Right forelimb (tissue), 1 donor: ENCODE measurements around the gene CCDC141.

Experiments used
- DNase-seq: peaks from one replicate; pipeline ENCODE4 v3.0.0-alpha.2; 2018

The CCDC141 gene

DNA sequence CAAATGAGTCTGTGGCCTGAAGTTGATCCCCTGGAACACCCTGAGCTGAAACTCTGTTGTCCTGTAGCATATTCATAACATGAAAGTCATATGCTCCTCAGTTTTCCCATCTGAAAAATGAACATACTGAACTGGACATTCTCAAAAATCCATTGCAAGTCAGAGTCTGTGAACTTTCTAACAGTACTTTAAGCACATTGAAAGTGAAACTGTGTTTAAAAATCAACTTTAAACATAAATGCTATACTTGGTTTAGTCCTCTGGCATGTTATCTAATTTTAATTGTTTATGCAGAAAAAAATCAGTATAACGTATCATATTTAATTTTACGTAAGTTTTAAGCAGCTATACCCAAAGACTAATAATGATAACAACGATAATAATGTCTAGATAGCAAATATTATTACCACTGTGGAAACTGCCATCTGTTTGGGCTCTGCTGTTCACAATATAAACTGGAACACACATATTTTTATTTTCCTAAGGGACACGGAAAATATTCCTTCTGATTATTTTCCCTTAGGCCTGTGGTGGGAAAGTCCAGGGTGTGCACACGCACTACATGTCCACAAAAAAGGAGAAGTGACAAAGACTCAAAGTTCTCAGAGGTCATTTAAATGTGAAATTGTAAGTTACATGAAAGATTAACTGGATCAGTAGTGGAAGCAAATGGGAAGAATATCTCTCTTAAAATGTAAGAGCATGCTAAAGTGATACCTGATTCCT lies 186.6 kb downstream of the CCDC141 start:
- no peak for DNase-seq

DNA sequence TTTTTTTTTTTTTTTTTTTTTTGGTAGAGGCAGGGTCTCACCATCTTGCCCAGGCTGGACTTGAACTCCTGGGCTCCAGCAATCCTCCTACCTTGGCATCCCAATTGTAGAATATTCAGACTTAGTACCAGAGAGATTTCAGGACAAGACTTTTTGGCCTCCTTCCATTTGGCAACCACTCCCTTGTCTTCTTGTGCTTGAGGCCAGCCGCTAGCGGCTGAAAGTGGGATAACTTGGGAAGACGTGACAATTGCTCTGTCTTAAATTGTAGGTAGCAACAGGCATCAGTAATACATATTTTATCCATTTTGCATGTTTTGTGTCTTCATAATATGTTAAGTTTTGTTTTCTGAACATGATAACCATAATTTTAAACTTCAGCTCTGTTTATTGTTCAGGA lies 189.4 kb downstream of the CCDC141 start:
- DNase-seq = no peak

DNA sequence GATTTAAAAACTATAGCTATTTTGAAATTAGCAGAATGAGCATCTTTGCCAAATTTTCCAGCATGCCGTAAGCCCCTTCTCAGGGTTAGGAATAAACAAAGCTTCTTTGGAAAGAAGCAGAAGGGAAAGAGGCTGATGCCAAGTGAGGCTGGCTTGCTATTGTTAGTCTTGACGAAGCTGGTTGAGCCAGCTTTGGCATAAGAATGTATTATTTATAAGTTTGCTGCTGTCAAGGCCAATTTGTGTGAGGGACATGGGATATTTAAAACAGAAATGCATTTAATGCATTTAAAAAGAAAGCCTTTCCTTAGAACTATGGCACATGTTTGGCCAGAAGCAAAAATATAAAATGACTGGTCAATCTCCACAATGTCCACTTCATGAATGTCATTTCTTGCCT lies 190.2 kb downstream of the CCDC141 start:
- DNase-seq = no peak

DNA sequence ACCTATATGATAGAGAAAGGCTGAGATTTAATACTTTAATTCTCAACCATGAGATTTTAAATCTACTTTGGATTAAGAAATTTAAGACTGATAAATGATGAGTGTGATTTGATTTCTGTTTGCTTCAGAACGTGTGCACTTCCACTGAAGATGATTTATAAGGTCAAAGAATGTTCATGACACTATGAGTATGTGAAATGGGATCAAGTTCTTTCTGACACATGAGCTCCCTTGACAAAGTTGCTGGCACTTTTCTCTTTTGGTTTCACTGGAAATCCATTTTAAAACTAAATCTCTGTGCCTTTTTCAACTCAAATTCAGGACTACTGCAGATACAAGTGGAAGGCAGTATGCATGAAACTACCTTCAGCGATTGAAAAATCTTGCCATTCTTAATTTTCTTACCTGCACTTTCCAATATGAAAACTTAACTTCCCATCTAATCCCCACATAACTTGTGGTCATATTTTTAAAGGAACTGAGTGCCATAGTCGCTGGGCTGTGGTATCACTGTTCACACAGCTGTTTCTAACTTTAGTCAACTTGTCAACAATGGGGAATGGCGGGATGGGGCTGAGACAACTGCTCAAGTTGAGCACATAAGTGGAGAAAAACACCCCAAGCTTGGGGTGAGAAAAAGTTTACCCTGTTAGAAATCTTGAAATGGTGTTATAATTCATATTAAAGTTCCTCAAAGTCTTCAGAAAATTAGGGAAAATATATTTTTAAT lies 190.9 kb downstream of the CCDC141 start:
- DNase-seq = no peak

DNA sequence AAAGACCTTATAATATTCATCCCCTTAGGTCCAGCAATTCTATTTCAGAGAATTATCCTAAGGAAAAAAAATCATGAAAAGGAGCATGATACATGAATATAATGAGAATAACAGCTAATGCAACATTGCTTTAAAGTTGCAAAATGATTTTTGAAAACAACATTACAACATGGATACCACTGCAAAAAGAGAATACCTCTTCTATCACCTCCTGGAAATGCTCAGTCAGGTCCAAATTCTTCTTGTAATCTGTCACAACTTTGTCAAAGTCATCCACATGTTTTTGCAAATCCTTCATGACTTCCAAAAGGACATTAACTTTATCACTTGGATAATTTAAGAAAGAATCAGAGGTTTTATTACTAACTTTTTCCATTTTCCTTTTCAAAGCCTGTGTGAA lies 194.8 kb downstream of the CCDC141 start:
- no peak for DNase-seq

DNA sequence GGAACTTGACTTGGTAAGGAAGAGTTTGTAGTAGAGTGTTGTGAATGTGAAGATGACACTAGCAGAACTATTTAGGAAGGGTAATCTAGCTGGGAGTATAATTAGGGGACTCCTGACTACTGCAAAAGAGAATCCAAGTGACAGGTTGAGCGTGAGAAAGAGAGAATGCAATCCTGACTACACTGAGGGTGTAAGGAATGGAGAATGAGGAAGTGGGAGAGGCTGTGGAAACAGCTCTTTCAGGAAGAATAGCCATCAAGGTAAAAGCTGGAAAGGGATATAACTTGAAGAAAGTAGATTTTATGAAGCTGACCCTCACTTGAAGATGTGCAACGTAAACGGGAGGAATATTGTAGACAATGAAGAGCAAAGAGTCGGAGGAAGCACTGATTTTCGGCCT lies 201.6 kb downstream of the CCDC141 start:
- DNase-seq = no peak

DNA sequence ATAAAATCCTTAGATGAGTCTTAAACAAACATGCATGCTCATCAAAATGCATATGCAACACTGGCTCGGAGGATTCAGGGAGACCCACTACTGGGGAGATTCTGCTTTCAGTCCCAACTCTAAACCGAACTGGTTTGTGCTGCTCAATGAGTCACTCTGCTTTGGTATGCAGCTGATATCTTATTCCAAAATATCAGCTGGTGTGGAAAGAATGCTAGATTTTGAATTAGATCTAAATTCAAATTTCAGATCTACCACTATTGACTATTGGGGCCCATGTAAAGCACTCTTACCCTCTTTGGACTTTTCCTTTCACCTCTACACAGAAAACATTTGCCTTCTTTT lies 203.5 kb downstream of the CCDC141 start:
- no peak for DNase-seq

DNA sequence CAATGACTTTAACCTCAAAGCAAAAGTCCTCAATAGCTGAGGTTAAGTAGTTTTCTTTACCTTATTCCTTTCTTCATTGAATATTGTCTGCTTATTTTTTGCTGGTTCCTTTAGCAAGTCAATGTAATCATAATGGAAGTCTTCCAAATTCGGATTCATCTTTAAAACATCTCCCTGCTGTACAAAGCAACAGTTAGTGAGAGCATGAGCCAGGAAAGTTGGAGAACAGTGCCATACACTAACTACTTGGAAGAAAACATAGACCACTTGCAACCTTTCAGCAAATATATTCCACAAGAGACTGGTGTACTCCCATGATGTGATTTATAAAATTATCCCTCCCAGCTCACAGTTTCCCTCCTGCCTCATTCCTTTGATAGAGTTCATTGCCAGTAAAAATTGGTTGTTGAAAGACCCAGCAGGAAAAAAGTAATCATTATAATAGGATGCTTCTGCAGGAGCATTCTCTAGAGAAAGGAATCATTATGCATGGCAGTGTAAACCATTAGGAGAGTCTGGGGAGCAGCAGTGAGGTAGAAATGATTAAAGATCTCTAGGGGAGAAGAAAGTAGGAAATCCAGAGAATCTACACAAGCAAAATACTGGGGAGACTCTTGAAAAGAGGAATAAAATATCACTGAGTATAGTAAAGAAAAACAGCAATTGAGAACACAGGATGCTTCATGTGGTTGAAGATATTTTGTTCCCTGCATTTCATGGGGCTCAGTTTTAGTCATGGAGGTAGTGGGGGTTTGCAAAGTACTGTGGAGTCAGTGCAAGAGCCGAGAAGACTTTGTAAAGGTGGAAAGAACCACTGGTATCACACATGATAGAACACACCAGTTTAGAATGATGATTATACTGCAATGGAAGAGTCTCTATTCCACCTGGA lies 204.1 kb downstream of the CCDC141 start:
- DNase-seq = no peak

DNA sequence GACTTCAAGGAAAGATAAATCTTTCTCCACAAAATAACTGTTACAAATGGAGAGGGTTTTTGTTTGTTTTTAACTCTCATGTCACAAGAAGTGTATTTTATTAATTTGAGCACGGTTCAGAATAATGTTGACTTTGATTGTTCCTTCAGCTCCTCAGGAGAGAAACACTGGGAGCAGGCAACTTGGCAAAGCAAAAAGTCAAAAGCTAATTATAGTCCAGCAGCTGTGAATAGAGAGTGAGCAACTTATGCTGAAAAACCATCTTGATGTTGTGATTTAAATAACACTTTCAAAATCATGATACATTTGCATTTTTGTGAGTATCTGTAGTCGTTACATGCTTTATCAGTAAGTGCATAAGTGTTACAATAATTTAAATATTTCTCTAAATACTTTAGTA lies 205.2 kb downstream of the CCDC141 start:
- DNase-seq = no peak

DNA sequence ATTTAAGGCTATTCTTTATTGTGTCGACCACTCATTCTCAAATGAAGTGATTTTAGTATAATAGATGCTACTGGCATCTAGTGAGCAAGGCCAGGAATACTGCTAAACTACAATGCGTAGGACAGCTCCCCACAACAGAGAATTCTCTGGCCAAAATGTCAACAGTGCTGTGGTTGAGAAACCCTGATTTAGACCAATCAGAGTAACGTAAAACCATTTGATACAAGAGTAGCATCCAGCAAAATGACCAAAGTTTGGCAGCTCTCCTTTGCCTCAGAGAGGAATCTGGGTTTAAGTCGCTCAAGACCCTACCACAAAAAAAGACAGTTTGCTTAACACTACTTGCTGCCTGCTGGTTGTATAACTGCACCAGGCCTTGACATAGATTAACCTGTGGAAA lies 205.7 kb downstream of the CCDC141 start:
- DNase-seq = no peak

DNA sequence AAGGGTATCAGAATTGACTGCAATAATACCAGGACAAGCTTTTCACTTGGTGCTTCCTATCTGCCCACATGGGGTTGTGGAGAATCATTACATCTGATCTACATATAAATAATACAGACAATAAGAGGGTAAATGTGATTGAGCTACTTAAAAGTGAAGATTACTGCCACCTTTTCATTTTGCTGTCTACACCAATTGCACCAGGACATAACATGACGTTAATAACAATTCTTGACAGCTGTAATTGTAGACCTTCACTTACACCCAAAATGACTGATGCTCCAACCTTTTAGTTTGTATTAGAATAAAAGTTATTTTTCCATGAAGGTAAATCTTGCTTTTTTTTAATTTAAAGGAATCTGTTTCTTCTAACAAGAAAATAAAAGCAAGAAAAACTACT lies 206.2 kb downstream of the CCDC141 start:
- no peak for DNase-seq

DNA sequence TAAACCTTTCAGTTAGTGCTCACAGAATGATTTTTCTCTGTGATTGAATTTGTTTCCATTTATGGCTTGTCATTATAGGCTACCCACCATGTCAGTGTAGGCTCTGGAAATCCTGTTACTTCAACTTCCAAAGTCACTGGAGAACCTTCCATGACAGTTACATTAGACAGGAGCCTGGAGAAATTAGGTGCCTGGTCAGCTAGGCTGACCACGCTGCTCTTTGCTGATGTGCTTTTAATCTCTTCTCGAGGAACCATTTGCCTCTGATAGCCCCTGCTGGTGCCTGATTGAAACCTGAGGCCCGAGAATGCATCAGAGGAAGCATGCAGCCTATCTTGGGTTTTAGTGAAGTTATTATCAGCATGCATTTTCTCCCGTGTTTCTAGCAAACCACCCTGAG lies 213.1 kb downstream of the CCDC141 start:
- no peak for DNase-seq

DNA sequence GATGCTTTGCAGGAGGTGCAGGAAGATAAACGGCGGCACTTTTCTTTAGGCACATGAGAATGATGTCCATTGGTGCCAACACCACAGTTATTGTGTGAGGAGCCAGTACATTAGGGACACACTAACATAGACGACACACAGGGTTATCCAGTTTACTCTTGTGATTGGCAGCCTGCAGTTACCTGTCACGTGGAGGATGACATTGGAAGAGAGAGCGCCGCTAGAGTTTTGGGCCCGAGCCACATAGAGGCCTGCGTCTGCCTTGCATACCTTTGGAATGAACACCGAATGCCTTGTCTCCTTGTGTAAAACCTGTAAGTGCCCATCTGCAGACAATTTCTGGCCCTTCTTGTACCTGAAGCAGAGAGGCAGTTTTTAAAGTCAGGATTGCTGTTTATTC lies 215.9 kb downstream of the CCDC141 start:
- DNase-seq = no peak

DNA sequence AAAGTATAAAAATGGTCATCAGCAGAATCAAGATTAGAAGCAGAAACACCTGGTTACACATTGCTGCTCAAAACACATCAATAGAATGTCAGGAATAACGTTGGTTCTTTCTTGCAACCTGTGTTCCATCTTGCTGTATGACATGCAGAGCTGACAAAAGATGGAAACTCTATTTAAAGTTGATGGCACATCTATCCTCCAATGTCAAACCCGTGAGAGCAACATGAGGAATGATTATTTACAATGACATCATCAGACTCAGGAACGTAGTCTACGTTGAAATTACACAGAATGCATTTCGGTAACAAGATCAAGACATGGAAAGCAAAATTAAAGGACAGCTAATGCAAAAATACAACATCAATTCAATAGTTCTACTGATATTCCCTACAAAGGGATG lies 216.6 kb downstream of the CCDC141 start:
- no peak for DNase-seq

DNA sequence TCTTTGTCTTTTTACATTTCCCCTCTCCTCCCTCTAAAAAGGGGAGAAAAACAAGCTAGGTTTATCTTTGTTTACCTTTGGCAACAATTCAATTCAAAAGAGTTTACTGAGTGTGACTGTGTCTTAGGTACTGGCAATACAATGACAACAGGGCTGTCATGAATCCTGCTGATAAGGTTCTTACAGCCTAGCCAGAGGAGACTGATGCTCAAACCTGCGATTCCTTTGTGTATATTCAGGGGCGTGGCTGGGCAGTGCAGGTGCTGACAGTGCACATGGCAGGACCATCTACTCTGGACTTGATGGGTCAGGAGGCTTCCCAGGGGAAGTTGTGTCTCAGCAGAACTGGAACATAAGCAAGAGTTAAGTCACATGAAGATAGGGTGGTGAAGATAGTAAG lies 219.5 kb downstream of the CCDC141 start:
- DNase-seq = no peak

DNA sequence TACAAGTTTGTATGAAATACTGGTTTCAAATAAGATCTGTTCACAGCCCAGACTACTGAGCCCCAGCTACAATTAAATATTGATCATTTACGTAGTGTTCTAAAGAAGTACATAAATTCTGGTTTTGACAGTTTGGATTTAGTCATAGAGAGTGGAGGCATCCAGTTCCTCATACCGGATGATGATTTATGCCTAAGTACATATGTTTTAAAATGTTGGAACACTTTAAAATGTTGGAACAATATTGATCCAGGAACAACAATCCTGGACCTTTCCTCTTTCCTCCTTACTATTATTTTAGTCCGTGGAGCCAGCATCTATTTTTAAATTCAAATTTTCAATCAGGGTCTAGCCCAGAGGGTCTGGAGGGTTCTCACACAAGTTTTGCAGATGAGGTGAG lies 220.0 kb downstream of the CCDC141 start:
- DNase-seq = no peak

DNA sequence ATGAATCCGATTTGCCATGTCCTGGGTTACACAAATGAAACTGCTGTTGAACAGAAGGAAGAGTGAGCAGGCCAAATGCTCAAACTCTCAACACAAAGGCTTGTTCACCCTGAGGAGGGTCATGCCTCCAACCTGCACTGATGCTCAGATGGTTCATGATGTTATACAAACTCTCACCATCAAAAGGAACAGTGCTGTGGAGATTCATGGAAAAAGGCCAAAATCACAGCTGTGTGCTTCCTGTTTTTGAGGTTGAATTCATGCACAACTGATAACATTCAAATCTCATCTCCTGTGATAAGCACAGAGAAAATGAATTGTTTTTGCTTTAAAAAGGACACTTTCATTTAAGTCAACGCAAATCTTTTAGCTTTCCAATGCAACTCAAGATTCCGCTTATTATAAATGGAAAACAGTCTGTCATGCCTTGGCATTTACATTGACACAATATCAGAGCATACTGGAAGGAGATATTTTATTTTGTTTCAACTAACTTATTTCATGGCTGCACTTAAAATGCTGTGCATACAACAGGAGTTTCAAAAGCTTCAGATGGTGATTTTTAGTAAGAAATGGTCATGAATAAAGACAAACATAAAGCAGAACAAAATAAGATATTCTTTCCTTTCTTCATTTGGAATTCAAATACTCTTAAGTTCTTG lies 220.5 kb downstream of the CCDC141 start:
- no peak for DNase-seq

DNA sequence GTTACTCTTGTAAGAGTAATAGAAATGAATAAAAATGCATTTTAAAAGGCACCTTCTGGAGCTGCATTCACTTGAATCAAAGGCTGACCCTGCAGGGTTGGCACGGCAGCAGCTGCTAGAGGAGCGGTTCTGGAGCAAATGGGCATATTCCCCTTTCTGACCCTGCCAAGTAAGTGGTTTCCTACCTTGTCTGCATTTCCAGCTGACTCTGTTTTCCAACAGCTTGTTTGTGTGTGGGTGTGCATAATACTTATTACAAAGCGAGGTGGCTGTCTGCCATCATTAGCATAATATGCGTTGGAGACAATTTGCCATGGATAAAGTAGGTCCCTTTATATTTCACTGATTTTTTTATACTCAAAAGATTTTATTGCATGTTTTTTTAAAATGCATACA lies 221.5 kb downstream of the CCDC141 start:
- DNase-seq = no peak

DNA sequence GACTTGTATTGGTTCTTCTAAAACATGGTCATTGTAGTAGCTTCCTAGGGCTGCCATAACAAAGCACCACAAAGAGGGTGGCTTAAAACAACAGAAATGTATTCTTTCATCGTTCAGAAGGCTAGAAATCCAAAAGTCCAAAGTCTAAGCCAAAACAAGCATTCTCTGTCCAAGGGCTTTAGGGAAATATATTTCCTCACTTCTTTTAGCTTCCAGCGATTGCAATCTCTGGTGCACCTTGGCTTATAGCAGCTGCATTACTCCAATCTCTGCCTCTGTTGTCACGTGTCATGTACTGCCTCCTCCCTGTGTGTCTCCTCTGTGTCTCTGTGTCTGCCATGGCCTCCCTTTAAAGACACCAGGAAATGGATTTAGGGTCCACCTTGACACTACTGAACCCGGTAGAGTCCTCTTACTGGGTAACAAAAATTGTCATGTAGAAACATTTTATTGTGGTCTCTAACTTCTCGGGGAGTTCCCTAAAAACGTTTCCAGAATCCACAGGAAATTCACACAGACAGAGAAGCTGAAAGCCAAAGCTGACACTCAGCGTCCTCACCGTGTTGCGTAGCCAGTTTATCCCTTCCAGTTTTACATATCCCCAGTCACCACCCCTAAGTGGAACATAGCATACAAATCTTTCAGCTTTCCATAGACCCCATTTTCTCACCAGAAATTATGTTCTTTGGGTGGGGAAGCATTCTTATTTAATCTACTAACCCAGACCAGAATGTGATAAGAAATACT lies 222.0 kb downstream of the CCDC141 start:
- DNase-seq = no peak

DNA sequence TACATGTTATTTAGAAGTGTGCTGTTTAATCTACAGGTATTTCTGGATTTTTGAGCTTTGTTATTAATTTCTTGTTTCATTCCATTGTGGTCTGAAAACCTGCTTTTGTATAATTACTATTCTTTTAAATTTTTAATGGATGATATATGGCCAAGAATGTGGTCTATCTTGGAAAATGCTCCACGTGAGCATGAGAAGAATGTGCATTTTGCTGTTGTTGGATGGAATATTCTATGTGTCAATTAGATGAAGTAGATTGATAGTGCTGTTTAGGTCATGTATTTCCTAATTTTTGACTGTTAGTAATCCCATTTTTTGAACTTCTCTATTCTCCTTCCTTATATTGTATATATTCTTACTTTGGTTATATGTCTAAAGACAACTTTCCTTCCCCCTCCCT lies 222.8 kb downstream of the CCDC141 start:
- DNase-seq = no peak

DNA sequence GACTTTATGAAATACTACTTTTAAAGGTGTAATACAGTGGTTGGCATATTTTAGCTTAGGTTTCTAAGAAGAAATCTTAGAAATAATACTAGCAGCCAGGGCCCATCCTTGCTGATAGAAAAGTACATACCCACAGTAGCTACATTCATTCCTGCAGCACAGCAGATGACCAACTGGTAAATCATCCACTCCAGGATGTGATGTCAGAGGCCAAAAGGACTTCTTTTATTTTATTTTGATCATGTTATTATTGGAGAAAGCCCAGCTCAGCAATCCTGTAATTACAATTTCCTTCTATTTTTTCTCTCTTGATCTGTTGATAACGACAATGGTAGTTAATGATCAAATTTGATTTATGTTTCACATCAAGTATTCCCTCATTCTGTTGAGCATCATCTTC lies 224.8 kb downstream of the CCDC141 start:
- no peak for DNase-seq

DNA sequence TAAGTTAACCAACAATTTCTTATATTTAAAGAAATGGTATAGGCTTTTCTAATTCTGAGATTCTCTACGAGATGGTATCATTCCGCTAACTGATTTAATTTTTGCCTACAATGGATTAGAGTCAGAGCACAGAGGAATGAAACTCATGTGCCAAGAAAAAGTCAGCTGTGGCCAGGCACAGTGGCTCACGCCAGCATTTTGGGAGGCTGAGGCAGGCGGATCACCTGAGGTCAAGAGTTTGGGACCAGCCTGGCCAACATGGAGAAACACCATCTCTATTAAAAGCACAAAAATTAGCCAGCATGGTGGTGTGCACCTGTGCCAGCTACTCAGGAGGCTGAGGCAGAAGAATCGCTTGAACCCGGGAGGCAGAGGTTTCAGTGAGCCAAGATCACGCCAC lies 225.8 kb downstream of the CCDC141 start:
- DNase-seq = no peak

DNA sequence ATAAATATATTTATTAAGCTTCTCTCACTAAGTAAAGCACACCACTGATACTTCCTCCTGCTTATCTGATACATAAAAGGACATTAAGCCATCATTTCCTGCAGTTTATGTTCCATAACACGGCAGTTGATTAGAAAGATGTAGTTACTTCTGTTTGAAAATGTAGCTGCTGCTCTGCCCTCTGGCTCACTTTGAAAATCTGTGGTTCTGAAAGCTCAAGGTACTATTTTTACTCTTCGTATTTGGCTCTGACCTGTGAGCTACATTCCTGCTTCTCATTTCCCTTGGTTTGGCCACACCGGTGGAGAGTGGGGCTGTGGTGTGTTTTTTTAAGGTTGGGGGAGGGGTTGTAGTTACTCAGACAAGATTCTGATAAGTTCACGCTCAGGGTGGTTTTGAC lies 229.9 kb downstream of the CCDC141 start:
- DNase-seq = no peak
